Measurements from ENCODE around the gene SLC6A5.

SLC6A5 gene

DNA sequence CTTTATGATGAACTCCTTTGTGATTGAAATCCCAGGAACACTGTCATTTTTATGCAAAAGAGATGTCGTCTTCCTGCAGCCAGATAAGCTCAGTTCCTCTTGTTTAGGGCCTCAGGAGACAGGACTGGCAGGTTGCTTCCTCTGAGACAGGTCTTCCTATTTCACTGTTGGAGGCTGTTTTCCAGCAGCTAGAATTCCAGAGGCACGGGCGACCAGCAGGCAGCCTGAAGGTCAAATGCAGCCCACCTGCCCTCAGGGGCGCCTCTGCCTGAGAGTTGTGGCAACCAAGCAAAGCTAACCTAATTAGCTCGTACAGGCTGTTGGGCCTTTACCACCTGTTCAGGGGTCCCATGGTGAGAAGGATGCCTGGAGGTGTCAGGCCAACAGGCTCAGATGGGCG, 22.3 kb downstream of the SLC6A5 start:
- Histone ChIP-seq H3K9me3 (ENCODE audit: insufficient read depth, low read length, severe bottlenecking) (no peaks in the 10 kb centered on the region), H2AFZ (ENCODE audit: low read depth, low read length) (no peak overlapping the region), H3K79me2 (ENCODE audit: insufficient read depth, low read length) (no peaks in the 10 kb centered on the region), H4K20me1 (ENCODE audit: insufficient read depth, low read length) (no peaks in the 10 kb centered on the region), H3K27ac (ENCODE audit: low read length) (no peak overlapping the region), H3K4me1 (ENCODE audit: insufficient read depth, low read length) (no peaks in the 10 kb centered on the region), H3K36me3 (ENCODE audit: insufficient read depth, low read length) (no peaks in the 10 kb centered on the region), H3K4me3 (ENCODE audit: low read depth in 1 of 2, low read length in 2 of 2) (no peak overlapping the region), H3K4me2 (ENCODE audit: insufficient read depth, low read length) (no peak overlapping the region), H3K9ac (ENCODE audit: low read depth, low read length) (no peak overlapping the region), H3K27me3 (ENCODE audit: insufficient read depth, low read length, poor library complexity) (no peaks in the 10 kb centered on the region)
- DNase-seq: no peak
- no peak for TF ChIP-seq EZH2 (IDR thresholded peaks at IDR 0.05; ENCODE audit: borderline replicate concordance, low read depth, low read length, severe bottlenecking)
- TF ChIP-seq, protein P1, sequence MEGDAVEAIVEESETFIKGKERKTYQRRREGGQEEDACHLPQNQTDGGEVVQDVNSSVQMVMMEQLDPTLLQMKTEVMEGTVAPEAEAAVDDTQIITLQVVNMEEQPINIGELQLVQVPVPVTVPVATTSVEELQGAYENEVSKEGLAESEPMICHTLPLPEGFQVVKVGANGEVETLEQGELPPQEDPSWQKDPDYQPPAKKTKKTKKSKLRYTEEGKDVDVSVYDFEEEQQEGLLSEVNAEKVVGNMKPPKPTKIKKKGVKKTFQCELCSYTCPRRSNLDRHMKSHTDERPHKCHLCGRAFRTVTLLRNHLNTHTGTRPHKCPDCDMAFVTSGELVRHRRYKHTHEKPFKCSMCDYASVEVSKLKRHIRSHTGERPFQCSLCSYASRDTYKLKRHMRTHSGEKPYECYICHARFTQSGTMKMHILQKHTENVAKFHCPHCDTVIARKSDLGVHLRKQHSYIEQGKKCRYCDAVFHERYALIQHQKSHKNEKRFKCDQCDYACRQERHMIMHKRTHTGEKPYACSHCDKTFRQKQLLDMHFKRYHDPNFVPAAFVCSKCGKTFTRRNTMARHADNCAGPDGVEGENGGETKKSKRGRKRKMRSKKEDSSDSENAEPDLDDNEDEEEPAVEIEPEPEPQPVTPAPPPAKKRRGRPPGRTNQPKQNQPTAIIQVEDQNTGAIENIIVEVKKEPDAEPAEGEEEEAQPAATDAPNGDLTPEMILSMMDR (IDR thresholded peaks at IDR 0.05; ENCODE audit: borderline replicate concordance, extremely low read depth, low read length, poor library complexity, severe bottlenecking): no peak
- ATAC-seq (ENCODE audit: insufficient read depth, low read depth): no peak

- TF ChIP-seq, protein P1 (IDR thresholded peaks at IDR 0.05; ENCODE audit: borderline replicate concordance, extremely low read depth, low read length, poor library complexity, severe bottlenecking): no peak
- no peak for TF ChIP-seq EZH2 (IDR thresholded peaks at IDR 0.05; ENCODE audit: borderline replicate concordance, low read depth, low read length, severe bottlenecking)
- Histone ChIP-seq H3K4me3 (ENCODE audit: low read depth in 1 of 2, low read length in 2 of 2) (no peak overlapping the region), H3K36me3 (ENCODE audit: insufficient read depth, low read length) (no peaks in the 10 kb centered on the region), H3K9me3 (ENCODE audit: insufficient read depth, low read length, severe bottlenecking) (no peaks in the 10 kb centered on the region), H4K20me1 (ENCODE audit: insufficient read depth, low read length) (no peaks in the 10 kb centered on the region), H3K4me1 (ENCODE audit: insufficient read depth, low read length) (no peaks in the 10 kb centered on the region), H2AFZ (ENCODE audit: low read depth, low read length) (no peak overlapping the region), H3K9ac (ENCODE audit: low read depth, low read length) (no peak overlapping the region), H3K27me3 (ENCODE audit: insufficient read depth, low read length, poor library complexity) (no peaks in the 10 kb centered on the region), H3K27ac (ENCODE audit: low read length) (no peak overlapping the region), H3K79me2 (ENCODE audit: insufficient read depth, low read length) (no peaks in the 10 kb centered on the region), H3K4me2 (ENCODE audit: insufficient read depth, low read length) (no peak overlapping the region)
- no peak for DNase-seq
- no peak for ATAC-seq (ENCODE audit: insufficient read depth, low read depth)
Measured at GRCh38 chr11:20623252-20623651, 23.8 kb downstream of the SLC6A5 start.

DNA sequence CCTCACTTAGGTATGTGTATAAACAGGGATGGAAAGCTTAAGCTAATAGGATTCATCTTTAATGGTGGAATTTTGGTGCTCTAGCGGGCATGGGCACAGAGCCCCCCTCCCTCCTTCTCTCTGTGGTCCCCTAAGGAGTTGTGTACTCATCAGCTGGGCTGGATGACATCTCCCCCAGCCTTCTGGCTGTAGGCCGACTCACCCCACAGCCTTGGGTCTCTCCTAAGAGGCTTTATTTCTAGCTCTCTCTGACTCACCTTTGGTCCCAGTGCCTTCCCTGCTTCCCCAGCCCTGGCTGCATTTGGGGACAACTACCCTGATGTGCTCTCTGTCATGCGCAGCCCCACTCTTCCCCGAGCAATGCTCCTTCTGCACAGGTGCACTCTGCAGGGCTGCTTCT, 26.9 kb downstream of the SLC6A5 start:
- Histone ChIP-seq H4K20me1 (ENCODE audit: insufficient read depth, low read length) (no peaks in the 10 kb centered on the region), H3K9me3 (ENCODE audit: insufficient read depth, low read length, severe bottlenecking) (no peaks in the 10 kb centered on the region), H3K27me3 (ENCODE audit: insufficient read depth, low read length, poor library complexity) (no peaks in the 10 kb centered on the region), H3K4me3 (ENCODE audit: low read depth in 1 of 2, low read length in 2 of 2) (no peak overlapping the region), H3K27ac (ENCODE audit: low read length) (no peak overlapping the region), H3K79me2 (ENCODE audit: insufficient read depth, low read length) (no peaks in the 10 kb centered on the region), H3K36me3 (ENCODE audit: insufficient read depth, low read length) (no peaks in the 10 kb centered on the region), H3K9ac (ENCODE audit: low read depth, low read length) (no peak overlapping the region), H3K4me1 (ENCODE audit: insufficient read depth, low read length) (no peaks in the 10 kb centered on the region), H2AFZ (ENCODE audit: low read depth, low read length) (no peak overlapping the region), H3K4me2 (ENCODE audit: insufficient read depth, low read length) (no peak overlapping the region)
- TF ChIP-seq, protein P1 (IDR thresholded peaks at IDR 0.05; ENCODE audit: borderline replicate concordance, extremely low read depth, low read length, poor library complexity, severe bottlenecking): no peak
- TF ChIP-seq EZH2 (IDR thresholded peaks at IDR 0.05; ENCODE audit: borderline replicate concordance, low read depth, low read length, severe bottlenecking): no peak
- ATAC-seq (ENCODE audit: insufficient read depth, low read depth) (no peak), DNase-seq (no peak)

- Histone ChIP-seq H3K27me3 (ENCODE audit: insufficient read depth, low read length, poor library complexity) (no peaks in the 10 kb centered on the region), H3K4me1 (ENCODE audit: insufficient read depth, low read length) (no peaks in the 10 kb centered on the region), H3K9me3 (ENCODE audit: insufficient read depth, low read length, severe bottlenecking) (no peaks in the 10 kb centered on the region), H3K79me2 (ENCODE audit: insufficient read depth, low read length) (no peaks in the 10 kb centered on the region), H3K27ac (ENCODE audit: low read length) (no peak overlapping the region), H3K9ac (ENCODE audit: low read depth, low read length) (no peak overlapping the region), H2AFZ (ENCODE audit: low read depth, low read length) (no peak overlapping the region), H3K4me3 (ENCODE audit: low read depth in 1 of 2, low read length in 2 of 2) (no peak overlapping the region), H3K4me2 (ENCODE audit: insufficient read depth, low read length) (no peak overlapping the region), H4K20me1 (ENCODE audit: insufficient read depth, low read length) (no peaks in the 10 kb centered on the region), H3K36me3 (ENCODE audit: insufficient read depth, low read length) (no peaks in the 10 kb centered on the region)
- ATAC-seq (ENCODE audit: insufficient read depth, low read depth) (no peak), DNase-seq (no peak)
- TF ChIP-seq EZH2 (IDR thresholded peaks at IDR 0.05; ENCODE audit: borderline replicate concordance, low read depth, low read length, severe bottlenecking): no peak
- TF ChIP-seq, protein P1 (IDR thresholded peaks at IDR 0.05; ENCODE audit: borderline replicate concordance, extremely low read depth, low read length, poor library complexity, severe bottlenecking): no peak
Measured at GRCh38 chr11:20627026-20627425, 27.6 kb downstream of the SLC6A5 start.
